H1 (cell line): Measurements from ENCODE around the gene MCM6. TPM values are rescaled to one million over a fixed set of nuclear protein-coding genes. Genes with fewer than 3 reads are reported as not detected.

Source experiments
- CHD7 ChIP-seq: fragments of 300-600 bp; sonication (generic); IDR thresholded peaks from 2 replicates; pipeline ENCODE4 v1.7.1; 2012; ENCODE audit warnings: low read length, moderate library complexity, mild to moderate bottlenecking, inconsistent platforms; ENCODE audit not compliant: insufficient replicate concordance
- EGR1 ChIP-seq: IDR thresholded peaks from 2 replicates; pipeline ENCODE4 v1.6.1; 2011; ENCODE audit warnings: low read depth, low read length, borderline replicate concordance
- HDAC2 ChIP-seq, 2 experiments: fragments of 300-600 bp in 1 of 2; sonication (generic) in 1 of 2; IDR thresholded peaks; 2 replicates each; pipeline ENCODE4 v1.6.1; 2011 to 2012; ENCODE audit warnings: low read depth in 2 of 2, low read length in 2 of 2, mild to moderate bottlenecking in 2 of 2, moderate library complexity in 2 of 2, borderline replicate concordance in 1 of 2, inconsistent platforms in 1 of 2
- HDAC6 ChIP-seq: IDR thresholded peaks from one replicate; pipeline ENCODE4 v1.7.1; 2012; ENCODE audit warnings: low read depth, mild to moderate bottlenecking, inconsistent platforms, low read length, moderate library complexity
- JUND ChIP-seq: IDR thresholded peaks from 2 replicates; pipeline ENCODE4 v1.6.1; 2011; ENCODE audit warnings: mild to moderate bottlenecking, improper control_type of control experiment, low read length
- KDM1A ChIP-seq: fragments of 200-600, 300-600 bp; sonication (generic); IDR thresholded peaks from 2 replicates; pipeline ENCODE4 v1.7.1; 2016; ENCODE audit warnings: mild to moderate bottlenecking, low read length, borderline replicate concordance
- MAX ChIP-seq: IDR thresholded peaks from 2 replicates; pipeline ENCODE4 v1.6.1; 2012; ENCODE audit warnings: inconsistent platforms
- SIX5 ChIP-seq: IDR thresholded peaks from 2 replicates; pipeline ENCODE4 v1.6.1; 2011; ENCODE audit warnings: mild to moderate bottlenecking, low read depth, low read length
- SP1 ChIP-seq: IDR thresholded peaks from 2 replicates; pipeline ENCODE4 v1.6.1; 2011; ENCODE audit warnings: low read depth, low read length
- SRF ChIP-seq: IDR thresholded peaks from 2 replicates; pipeline ENCODE4 v1.6.1; 2011; ENCODE audit warnings: mild to moderate bottlenecking, low read depth, low read length, moderate library complexity
- TBP ChIP-seq: IDR thresholded peaks from 2 replicates; pipeline ENCODE4 v1.6.1; 2011; ENCODE audit warnings: low read depth, low read length, improper control_type of control experiment
- polyA plus RNA-seq, 7 experiments: library from polyadenylated mRNA; depleted of rRNA in 3 of 7; stranded (reverse) in 5 of 7; unstranded in 2 of 7; fragments of >200 nt in 5 of 7; fragments of 200-250 nt in 2 of 7; gene quantifications; 1 replicate in 5 of 7; 2 replicates in 1 of 7; 4 replicates in 1 of 7; pipeline versions ENCODE4 v1.2.1 to v1.2.3, GENCODE V29; 2011 to 2013; ENCODE audit warnings: missing spikeins in 2 of 7, mixed read lengths in 2 of 7
- total RNA-seq: library from RNA; stranded (reverse); fragmentation: NEBNext Ultra II Directional; extraction: Animal tissue kit (Norgen Biotek cat#: 25700); gene quantifications from 2 replicates; pipeline ENCODE4 v1.2.1, GENCODE V29; 2021

The MCM6 gene
- total and polyA plus RNA-seq, 2 of the 8 experiments (the other 6 are each of a cell fraction or from before 2014, with no cell fraction given): 60.2 to 134 TPM

- TF ChIP-seq CHD7: no peak
- TF ChIP-seq SRF: no peak
- no peak for TF ChIP-seq JUND
- no peak for TF ChIP-seq KDM1A
- no peak for TF ChIP-seq SIX5
- TF ChIP-seq HDAC6: no peak
- TF ChIP-seq EGR1: no peak
- no peak for TF ChIP-seq TBP
- no peak for TF ChIP-seq MAX
- TF ChIP-seq HDAC2 (IDR thresholded peaks at IDR 0.05; ENCODE audit: borderline replicate concordance in 1 of 2, low read depth in 2 of 2, low read length in 2 of 2): no peak
- TF ChIP-seq SP1: no peak
Observed at GRCh38 chr2:135831180-135831812, 44.9 kb downstream of the MCM6 start (continued).
